ENCODE data around the gene ANKRD11. TPM values are rescaled to one million over a fixed set of nuclear protein-coding genes. Genes with fewer than 3 reads are reported as not detected.
A peak's percentile ranks its signal among the peaks of the same experiment; 100 is the strongest.
"Not testable (repeated sequence)": the region's sequence is repeated elsewhere in the genome, so short reads cannot be mapped to it uniquely, and the experiment has no call there.

ANKRD11 gene
- total RNA-seq, 4 donors from 2014 or later: 67.0 to 107 (median 88.9) TPM

DNA sequence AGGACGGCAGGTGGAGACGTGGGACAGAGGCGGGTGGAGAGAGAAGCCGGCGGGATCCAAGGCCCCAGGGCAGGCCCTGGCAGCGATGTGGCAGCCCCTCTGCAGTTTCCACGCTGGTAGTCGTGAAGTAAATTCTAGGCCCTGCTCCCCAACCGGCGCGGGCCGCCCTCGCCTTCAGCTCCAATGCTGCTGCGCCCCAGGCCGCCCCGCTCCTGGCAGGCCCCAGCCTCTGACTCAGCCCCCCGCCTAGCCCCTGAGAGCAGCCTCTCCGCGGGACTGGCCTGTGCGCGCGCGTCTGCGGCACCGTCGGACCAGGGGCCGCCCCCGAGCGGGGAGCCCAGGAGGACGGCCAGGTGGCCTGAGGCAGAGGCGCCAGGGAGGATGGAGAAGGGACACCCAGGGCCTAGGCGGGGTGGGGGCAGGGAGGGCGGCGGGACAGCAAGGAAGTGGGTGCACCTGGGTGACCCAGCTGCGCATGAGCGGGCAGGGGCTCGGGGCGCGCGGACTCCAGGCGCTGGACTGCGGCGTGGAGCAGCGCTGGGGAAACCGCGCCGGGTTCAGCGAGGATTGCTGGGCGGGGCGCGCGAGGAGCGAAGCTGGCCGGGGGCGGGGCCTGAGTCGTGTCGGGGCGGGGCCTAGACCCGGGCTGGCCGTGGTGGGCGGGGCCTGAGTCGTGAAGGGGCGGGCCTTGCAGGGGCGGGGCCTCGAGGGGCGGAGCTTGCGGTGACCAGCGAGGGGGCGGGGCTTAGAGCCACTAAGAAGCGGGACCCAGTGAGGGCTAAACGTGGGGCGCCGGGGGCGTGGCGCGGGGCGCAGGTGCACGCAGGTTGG, 243.2 kb downstream of the ANKRD11 start:
- ATAC-seq: peak; percentile 91
- Histone ChIP-seq H3K9me3 (no peaks in the 10 kb centered on the region), H3K4me3 (peak overlapping the region; percentile 27 to 62), H3K36me3 (no peaks in the 10 kb centered on the region), H3K27ac (peak overlapping the region in 3 of 4 donors; percentile 63 to 75 (median 63)), H3K4me1 (peaks cover 0 to 18% (median 7%) of the 10 kb centered on the region in 3 donors), H3K27me3 (no peaks in the 10 kb centered on the region)
- TF ChIP-seq EP300 (IDR thresholded peaks at IDR 0.05) (no peak), POLR2A (IDR thresholded peaks at IDR 0.05) (no peak), POLR2AphosphoS5 (IDR thresholded peaks at IDR 0.05) (no peak)
- TF ChIP-seq, protein P1, sequence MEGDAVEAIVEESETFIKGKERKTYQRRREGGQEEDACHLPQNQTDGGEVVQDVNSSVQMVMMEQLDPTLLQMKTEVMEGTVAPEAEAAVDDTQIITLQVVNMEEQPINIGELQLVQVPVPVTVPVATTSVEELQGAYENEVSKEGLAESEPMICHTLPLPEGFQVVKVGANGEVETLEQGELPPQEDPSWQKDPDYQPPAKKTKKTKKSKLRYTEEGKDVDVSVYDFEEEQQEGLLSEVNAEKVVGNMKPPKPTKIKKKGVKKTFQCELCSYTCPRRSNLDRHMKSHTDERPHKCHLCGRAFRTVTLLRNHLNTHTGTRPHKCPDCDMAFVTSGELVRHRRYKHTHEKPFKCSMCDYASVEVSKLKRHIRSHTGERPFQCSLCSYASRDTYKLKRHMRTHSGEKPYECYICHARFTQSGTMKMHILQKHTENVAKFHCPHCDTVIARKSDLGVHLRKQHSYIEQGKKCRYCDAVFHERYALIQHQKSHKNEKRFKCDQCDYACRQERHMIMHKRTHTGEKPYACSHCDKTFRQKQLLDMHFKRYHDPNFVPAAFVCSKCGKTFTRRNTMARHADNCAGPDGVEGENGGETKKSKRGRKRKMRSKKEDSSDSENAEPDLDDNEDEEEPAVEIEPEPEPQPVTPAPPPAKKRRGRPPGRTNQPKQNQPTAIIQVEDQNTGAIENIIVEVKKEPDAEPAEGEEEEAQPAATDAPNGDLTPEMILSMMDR (IDR thresholded peaks at IDR 0.05): no peak
- 0 to 4% methylated on average over 7 to 16 of the region's 78 CpGs for WGBS, 2 donors (ENCODE audit: low coverage in 1 of 2)

DNA sequence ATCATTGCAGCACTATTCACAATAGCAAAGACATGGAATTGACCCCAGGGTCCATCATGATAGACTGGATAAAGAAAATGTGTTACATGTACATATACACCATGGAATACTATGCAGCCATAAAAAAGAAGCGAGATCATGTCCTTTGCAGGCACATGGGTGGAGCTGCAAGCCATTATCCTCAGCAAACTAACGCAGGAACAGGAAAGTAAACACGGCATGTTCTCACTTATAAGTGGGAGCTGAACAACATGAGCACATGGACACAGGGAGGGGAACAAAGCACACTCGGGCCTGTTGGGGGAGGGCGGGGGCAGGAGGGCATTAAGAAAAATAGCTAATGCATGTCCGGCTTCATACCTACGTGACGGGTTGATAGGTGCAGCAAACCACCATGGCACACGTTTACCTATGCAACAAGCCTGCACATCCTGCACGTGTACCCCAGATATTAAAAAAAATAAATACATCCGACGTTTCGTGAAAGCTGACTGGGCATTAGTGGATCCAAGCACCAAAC, 243.9 kb downstream of the ANKRD11 start:
- peak overlapping the region in 1 of 2 donors; percentile 62 for H3K4me3 ChIP-seq
- H3K9me3 ChIP-seq: no peaks in the 10 kb centered on the region
- ATAC-seq: no peak

DNA sequence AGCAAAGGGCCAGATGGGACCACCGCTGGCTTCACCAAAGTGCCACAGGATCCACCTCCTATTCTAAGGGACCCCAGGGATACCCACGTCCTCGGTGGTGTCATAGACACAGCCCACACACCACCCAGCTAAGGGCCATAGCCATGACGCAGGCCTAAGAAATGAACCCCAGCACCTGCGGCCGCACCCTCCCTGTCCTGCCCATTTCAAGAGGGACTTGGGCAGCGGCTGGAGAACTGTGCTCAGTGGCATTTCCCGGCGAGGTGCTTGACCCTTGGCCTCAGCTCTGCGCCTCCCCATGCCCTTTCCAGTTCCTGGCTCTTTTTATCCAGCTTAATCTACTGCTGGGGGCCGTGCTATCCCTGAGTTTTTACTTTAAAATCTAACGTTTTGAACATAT, 245.6 kb downstream of the ANKRD11 start:
- TF ChIP-seq EP300 (IDR thresholded peaks at IDR 0.05) (no peak), POLR2A (IDR thresholded peaks at IDR 0.05) (no peak), POLR2AphosphoS5 (IDR thresholded peaks at IDR 0.05) (no peak)
- TF ChIP-seq, protein P1 (IDR thresholded peaks at IDR 0.05): no peak
- WGBS, 2 donors (ENCODE audit: low coverage in 1 of 2): 58 to 72% methylated on average over 4 to 12 of the region's 12 CpGs
- no peak for ATAC-seq
- Histone ChIP-seq H3K4me3 (no peak overlapping the region), H3K27ac (no peak overlapping the region), H3K36me3 (no peaks in the 10 kb centered on the region), H3K4me1 (peaks cover 0 to 34% (median 10%) of the 10 kb centered on the region in 3 donors), H3K9me3 (no peaks in the 10 kb centered on the region), H3K27me3 (no peaks in the 10 kb centered on the region)

More for the DNA sequence above, 243.9 kb downstream of the ANKRD11 start:
- no peak overlapping the region for H3K27ac ChIP-seq
- peaks cover 0 to 25% (median 10%) of the 10 kb centered on the region in 3 donors for H3K4me1 ChIP-seq
- no peaks in the 10 kb centered on the region for H3K36me3 ChIP-seq
- TF ChIP-seq POLR2A (IDR thresholded peaks at IDR 0.05) (no peak), EP300 (IDR thresholded peaks at IDR 0.05) (no peak), POLR2AphosphoS5 (IDR thresholded peaks at IDR 0.05) (no peak)
- TF ChIP-seq, protein P1 (IDR thresholded peaks at IDR 0.05): no peak
- H3K27me3 ChIP-seq: no peaks in the 10 kb centered on the region
- WGBS, 2 donors (ENCODE audit: low coverage in 1 of 2): 25 to 51% methylated on average over 10 to 13 of the region's 13 CpGs

DNA sequence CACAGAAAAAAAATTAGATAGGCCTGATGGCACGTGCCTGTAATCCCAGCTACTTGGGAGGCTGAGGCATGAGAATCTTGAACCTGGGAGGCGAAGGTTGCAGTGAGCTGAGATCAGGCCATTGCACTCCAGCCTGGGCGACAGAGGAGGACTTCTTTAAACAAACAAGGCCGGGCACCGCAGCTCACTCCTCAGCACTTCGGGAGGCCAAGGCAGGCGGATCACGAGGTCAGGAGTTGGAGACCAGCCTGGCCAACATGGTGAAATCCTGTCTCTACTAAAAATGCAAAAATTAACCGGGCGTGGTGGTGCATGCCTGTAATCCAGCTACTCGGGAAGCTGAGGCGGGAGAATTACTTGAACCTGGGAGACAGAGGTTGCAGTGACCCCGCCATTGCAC, 246.1 kb downstream of the ANKRD11 start:
- not testable (repeated sequence) for H3K9me3 ChIP-seq, H3K36me3 ChIP-seq, H3K27ac ChIP-seq, H3K4me3 ChIP-seq, H3K27me3 ChIP-seq, ATAC-seq
- WGBS, 2 donors (ENCODE audit: low coverage in 1 of 2): 85% methylated on average over 8 of the region's 13 CpGs; no CpG with 5 or more reads in 1 of the 2 donors
- peaks cover 0 to 34% (median 10%) of the 10 kb centered on the region in 3 donors for H3K4me1 ChIP-seq

DNA sequence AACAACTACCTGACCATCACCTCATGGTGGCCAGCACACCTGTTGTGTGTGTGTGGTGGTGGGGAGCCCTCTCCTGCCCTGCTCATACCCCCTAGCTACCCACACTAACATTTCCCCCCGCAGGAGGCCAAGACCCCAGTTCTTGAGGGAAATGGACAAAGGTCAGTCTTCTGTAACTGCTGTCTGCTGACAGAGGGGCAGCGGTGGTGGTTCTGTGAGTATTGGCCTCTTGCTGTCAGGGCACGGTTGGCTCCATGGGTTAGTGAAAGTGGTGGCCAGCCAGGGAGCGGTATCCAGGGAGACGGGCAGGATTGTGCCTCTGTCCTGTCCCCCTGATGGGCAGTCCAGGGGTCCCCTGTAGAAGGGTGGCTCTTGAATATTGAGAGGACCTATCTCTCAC, 246.7 kb downstream of the ANKRD11 start:
- 100% methylated on average over 1 of the region's 5 CpGs; no CpG with 5 or more reads in 1 of the 2 donors for WGBS, 2 donors (ENCODE audit: low coverage in 1 of 2)
- H3K4me3 ChIP-seq: no peak overlapping the region
- no peaks in the 10 kb centered on the region for H3K27me3 ChIP-seq
- H3K27ac ChIP-seq: no peak overlapping the region
- TF ChIP-seq POLR2AphosphoS5 (IDR thresholded peaks at IDR 0.05) (no peak), POLR2A (IDR thresholded peaks at IDR 0.05) (no peak), EP300 (IDR thresholded peaks at IDR 0.05) (no peak)
- TF ChIP-seq, protein P1 (IDR thresholded peaks at IDR 0.05): no peak
- no peaks in the 10 kb centered on the region for H3K36me3 ChIP-seq
- ATAC-seq: no peak
- no peaks in the 10 kb centered on the region for H3K9me3 ChIP-seq
- peaks cover 0 to 34% (median 10%) of the 10 kb centered on the region in 3 donors for H3K4me1 ChIP-seq
